ENCODE data around the gene POLR3K.

GRCh38 chr16:84718-85406 is 31.5 kb upstream of the POLR3K start:
- TF ChIP-seq ZNF148 (tag by site-specific recombination; IDR thresholded peaks at IDR 0.05; ENCODE audit: borderline replicate concordance) = no peak
- no peak for TF ChIP-seq CTCF (tag by site-specific recombination; IDR thresholded peaks at IDR 0.05)

Data from HEK293 (cell line).